HepG2 (cell line): Measurements from ENCODE around the gene SNX9. TPM values are rescaled to one million over a fixed set of nuclear protein-coding genes. Genes with fewer than 3 reads are reported as not detected.

Experiments used
- CREBL2 ChIP-seq: sonication (generic); formaldehyde crosslinking; IDR thresholded peaks from 2 replicates; pipeline ENCODE4 v1.8.1; 2023; ENCODE audit warnings: missing genetic modification reagents, mild to moderate bottlenecking, borderline replicate concordance
- DZIP1 ChIP-seq: sonication (generic); formaldehyde crosslinking; IDR thresholded peaks from 2 replicates; pipeline ENCODE4 v1.5.0; 2020; ENCODE audit warnings: mild to moderate bottlenecking, missing genetic modification reagents
- FOXC1 ChIP-seq: sonication (generic); formaldehyde crosslinking; IDR thresholded peaks from 2 replicates; pipeline ENCODE4 v1.8.0; 2022; ENCODE audit warnings: mild to moderate bottlenecking, missing genetic modification reagents, borderline replicate concordance
- MED1 ChIP-seq: sonication (generic); formaldehyde crosslinking; IDR thresholded peaks from 2 replicates; pipeline ENCODE4 v1.4.0; 2020; ENCODE audit warnings: missing genetic modification reagents
- MXI1 ChIP-seq: IDR thresholded peaks from 3 replicates; pipeline ENCODE4 v1.6.1; 2012; ENCODE audit warnings: low read depth, low read length, inconsistent platforms, borderline replicate concordance
- PBX2 ChIP-seq: IDR thresholded peaks from 2 replicates; pipeline ENCODE4 v1.6.1; 2016; ENCODE audit warnings: control low read depth
- PHF20 ChIP-seq: sonication (generic); formaldehyde crosslinking; IDR thresholded peaks from 2 replicates; pipeline ENCODE4 v1.5.0; 2020; ENCODE audit warnings: mild to moderate bottlenecking, missing genetic modification reagents
- YY1 ChIP-seq: IDR thresholded peaks from 2 replicates; pipeline ENCODE4 v1.6.1; 2011; ENCODE audit warnings: low read length, low read depth, moderate library complexity, mild to moderate bottlenecking; ENCODE audit not compliant: insufficient read depth, insufficient replicate concordance
- ZBTB10 ChIP-seq: sonication (generic); formaldehyde crosslinking; IDR thresholded peaks from 2 replicates; pipeline ENCODE4 v1.4.0; 2020; ENCODE audit warnings: missing genetic modification reagents, borderline replicate concordance
- ZHX2 ChIP-seq, 2 experiments: sonication (generic) in 1 of 2; formaldehyde crosslinking in 1 of 2; IDR thresholded peaks; 2 replicates each; pipeline versions ENCODE4 v1.6.1 to v1.9.0; 2014 to 2022; ENCODE audit warnings: antibody characterized with exemption in 1 of 2, borderline replicate concordance in 1 of 2, inconsistent platforms in 1 of 2, low read depth in 1 of 2, missing genetic modification reagents in 1 of 2
- ZKSCAN5 ChIP-seq: sonication (generic); formaldehyde crosslinking; IDR thresholded peaks from 2 replicates; pipeline ENCODE4 v1.5.1; 2020; ENCODE audit warnings: mild to moderate bottlenecking, missing genetic modification reagents
- ZNF775 ChIP-seq: sonication (generic); formaldehyde crosslinking; IDR thresholded peaks from 2 replicates; pipeline ENCODE4 v1.4.0; 2020; ENCODE audit warnings: missing genetic modification reagents, mild to moderate bottlenecking, moderate library complexity, borderline replicate concordance
- ZNF83 ChIP-seq: sonication (generic); formaldehyde crosslinking; IDR thresholded peaks from 2 replicates; pipeline ENCODE4 v1.4.0; 2020; ENCODE audit warnings: missing genetic modification reagents, mild to moderate bottlenecking, borderline replicate concordance
- ZNF891 ChIP-seq: sonication (generic); formaldehyde crosslinking; IDR thresholded peaks from 2 replicates; pipeline ENCODE4 v1.5.0; 2020; ENCODE audit warnings: mild to moderate bottlenecking, missing genetic modification reagents
- polyA plus RNA-seq, 8 experiments: library from polyadenylated mRNA; depleted of rRNA in 3 of 8; stranded (reverse) in 7 of 8; unstranded in 1 of 8; fragments of >200 nt; fragmentation: Illumina TruSeq in 4 of 8; extraction: Trizol in 4 of 8; gene quantifications; 2 replicates each; pipeline versions ENCODE4 v1.2.1 to v1.2.3, GENCODE V29; 2011 to 2016; ENCODE audit warnings: low read depth in 4 of 8, missing spikeins in 1 of 8, mixed read lengths in 1 of 8; ENCODE audit not compliant: insufficient read depth in 1 of 8
- total RNA-seq, 5 experiments: library from RNA; depleted of rRNA; stranded (reverse); fragments of >200 nt; fragmentation: Illumina TruSeq; extraction: Trizol; gene quantifications; 2 replicates each; pipeline ENCODE4 v1.2.3, GENCODE V29; 2016; ENCODE audit warnings: low read depth in 1 of 5
- TF ChIP-seq, protein P1 (sequence below): sonication (generic); formaldehyde crosslinking; IDR thresholded peaks from 2 replicates; pipeline ENCODE4 v1.4.0; 2020; ENCODE audit warnings: missing genetic modification reagents, low read depth, mild to moderate bottlenecking, borderline replicate concordance

Gene SNX9
- total and polyA plus RNA-seq, 2 of the 13 experiments (the other 11 are each of a cell fraction or from before 2014, with no cell fraction given): 21.9 to 36.0 TPM

DNA sequence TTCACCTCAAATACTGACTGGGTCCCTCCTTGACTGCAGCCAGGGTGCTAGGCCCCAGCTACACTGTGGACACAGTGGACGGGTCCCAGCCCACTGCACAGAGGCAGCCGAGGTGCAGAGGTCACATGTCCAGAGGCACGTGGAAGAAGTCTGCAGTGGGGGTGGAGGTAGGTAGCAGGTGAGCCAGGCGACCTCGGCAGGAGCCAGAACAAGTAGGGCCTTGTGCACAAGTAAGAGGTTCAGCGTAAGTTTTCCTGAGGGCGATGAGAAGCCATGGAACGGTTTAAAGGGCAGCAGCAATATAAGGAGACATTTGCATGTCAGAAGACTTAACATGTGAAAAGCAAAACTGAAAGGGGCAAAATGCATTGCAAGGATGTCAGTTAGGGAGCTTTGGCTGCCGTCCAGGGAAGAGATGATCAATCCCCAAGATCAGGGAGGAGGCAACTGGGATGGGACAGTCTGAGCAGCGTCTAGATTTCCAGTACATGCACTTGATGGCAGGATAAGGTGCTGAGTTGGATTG lies 49.7 kb upstream of the SNX9 start (continued):
- TF ChIP-seq ZKSCAN5 (CRISPR knock-in tag) (no peak), ZBTB10 (CRISPR knock-in tag) (no peak), DZIP1 (no peak), ZNF891 (CRISPR knock-in tag) (no peak), PHF20 (CRISPR knock-in tag) (no peak), MXI1 (no peak), MED1 (CRISPR knock-in tag) (no peak), CREBL2 (no peak), ZNF775 (CRISPR knock-in tag) (no peak), ZHX2 (IDR thresholded peaks at IDR 0.05; ENCODE audit: low read depth) (no peak), ZHX2 (CRISPR knock-in tag; IDR thresholded peaks at IDR 0.05; ENCODE audit: borderline replicate concordance) (no peak), YY1 (no peak), FOXC1 (CRISPR knock-in tag) (no peak), ZNF83 (CRISPR knock-in tag) (no peak), PBX2 (no peak)
- TF ChIP-seq, protein P1, sequence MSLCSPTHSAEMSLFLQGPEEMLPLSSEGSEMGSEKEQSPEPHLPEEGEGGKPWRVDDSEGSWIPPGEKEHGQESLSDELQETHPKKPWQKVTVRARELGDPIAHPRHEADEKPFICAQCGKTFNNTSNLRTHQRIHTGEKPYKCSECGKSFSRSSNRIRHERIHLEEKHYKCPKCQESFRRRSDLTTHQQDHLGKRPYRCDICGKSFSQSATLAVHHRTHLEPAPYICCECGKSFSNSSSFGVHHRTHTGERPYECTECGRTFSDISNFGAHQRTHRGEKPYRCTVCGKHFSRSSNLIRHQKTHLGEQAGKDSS (CRISPR knock-in tag): no peak
